Lower leg skin (tissue), 3 donors: ENCODE data around the gene CTDSP2.

Experiments used
- POLR2A ChIP-seq, 2 donors: fragments of 450-650 bp; IDR thresholded peaks; one replicate each; pipeline ENCODE4 v1.6.1; 2016 to 2017; ENCODE audit warnings: antibody characterized with exemption in 2 of 2, mild to moderate bottlenecking in 1 of 2, moderate library complexity in 1 of 2
- TF ChIP-seq, protein P1 (sequence below), 3 donors: fragments of 450-650 bp; IDR thresholded peaks; one replicate each; pipeline ENCODE4 v1.5.1; 2016; ENCODE audit warnings: antibody characterized with exemption in 3 of 3, mild to moderate bottlenecking in 3 of 3, moderate library complexity in 2 of 3

DNA sequence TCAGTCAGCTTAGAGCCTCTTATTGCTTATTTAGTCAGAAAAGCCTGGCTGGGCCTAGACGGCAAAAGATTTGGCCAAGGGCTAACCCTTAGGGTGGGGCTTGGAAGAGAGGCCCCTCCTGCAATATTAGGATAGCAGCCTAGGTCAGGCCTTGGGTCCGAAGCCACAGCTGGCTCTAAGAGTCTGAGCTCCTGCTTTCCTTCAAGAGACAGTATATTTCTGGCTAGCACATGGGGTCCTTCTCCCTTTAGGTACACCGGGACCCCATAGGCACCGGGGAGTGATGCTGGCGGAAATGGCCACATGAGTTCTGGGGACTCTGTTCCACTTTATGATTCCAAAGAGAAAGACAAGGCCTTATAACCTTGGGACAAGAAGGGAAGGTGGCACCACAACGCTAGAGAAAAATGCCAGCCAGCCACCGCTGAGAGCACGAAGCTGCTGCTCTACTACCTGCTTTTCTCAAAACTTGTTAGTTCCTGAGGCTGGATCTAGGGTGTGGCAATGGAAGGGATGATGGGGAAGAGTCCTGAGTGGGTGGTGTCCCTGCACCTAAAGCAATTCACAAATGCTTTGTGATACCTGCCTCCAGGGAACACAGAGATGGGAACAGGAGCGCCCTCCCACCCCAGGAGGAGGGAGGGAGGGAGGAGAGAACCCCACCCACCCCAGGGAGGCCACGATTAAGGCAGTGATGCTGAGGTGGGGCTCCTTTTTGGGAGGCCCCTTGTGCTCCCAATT, 24.9 kb downstream of the CTDSP2 start:
- TF ChIP-seq, protein P1, sequence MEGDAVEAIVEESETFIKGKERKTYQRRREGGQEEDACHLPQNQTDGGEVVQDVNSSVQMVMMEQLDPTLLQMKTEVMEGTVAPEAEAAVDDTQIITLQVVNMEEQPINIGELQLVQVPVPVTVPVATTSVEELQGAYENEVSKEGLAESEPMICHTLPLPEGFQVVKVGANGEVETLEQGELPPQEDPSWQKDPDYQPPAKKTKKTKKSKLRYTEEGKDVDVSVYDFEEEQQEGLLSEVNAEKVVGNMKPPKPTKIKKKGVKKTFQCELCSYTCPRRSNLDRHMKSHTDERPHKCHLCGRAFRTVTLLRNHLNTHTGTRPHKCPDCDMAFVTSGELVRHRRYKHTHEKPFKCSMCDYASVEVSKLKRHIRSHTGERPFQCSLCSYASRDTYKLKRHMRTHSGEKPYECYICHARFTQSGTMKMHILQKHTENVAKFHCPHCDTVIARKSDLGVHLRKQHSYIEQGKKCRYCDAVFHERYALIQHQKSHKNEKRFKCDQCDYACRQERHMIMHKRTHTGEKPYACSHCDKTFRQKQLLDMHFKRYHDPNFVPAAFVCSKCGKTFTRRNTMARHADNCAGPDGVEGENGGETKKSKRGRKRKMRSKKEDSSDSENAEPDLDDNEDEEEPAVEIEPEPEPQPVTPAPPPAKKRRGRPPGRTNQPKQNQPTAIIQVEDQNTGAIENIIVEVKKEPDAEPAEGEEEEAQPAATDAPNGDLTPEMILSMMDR (IDR thresholded peaks at IDR 0.05): no peak
- TF ChIP-seq POLR2A (IDR thresholded peaks at IDR 0.05): no peak
